Keratinocyte (primary cell): ENCODE measurements around the gene COL11A2. TPM values are rescaled to one million over a fixed set of nuclear protein-coding genes. Genes with fewer than 3 reads are reported as not detected.

Experiments
- DNase-seq: peaks from one replicate; pipeline ENCODE4 v3.0.0-alpha.2; 2011; ENCODE audit warnings: low read depth, missing footprints, low spot score
- FAIRE-seq: peaks from 2 replicates; lab custom pipeline; 2011; peaks lifted over from hg19 to GRCh38; lab: Jason Lieb, UNC
- H2AFZ ChIP-seq: 2 replicates; pipeline ENCODE4 v1.6.0; 2012; ENCODE audit warnings: low read length, control low read depth, inconsistent platforms; ENCODE audit not compliant: control insufficient read depth
- H3K27ac ChIP-seq: 2 replicates; pipeline ENCODE4 v1.5.1; 2011; ENCODE audit warnings: low read length; ENCODE audit not compliant: control insufficient read depth, insufficient read depth
- H3K27me3 ChIP-seq: 3 replicates; pipeline ENCODE4 v1.6.0; 2011; ENCODE audit warnings: low read length; ENCODE audit not compliant: control insufficient read depth, insufficient read depth; ENCODE audit errors: extremely low read depth
- H3K36me3 ChIP-seq, 2 experiments: 2 replicates in 1 of 2; 3 replicates in 1 of 2; pipeline ENCODE4 v1.5.1; 2011; ENCODE audit warnings: low read length in 2 of 2, mild to moderate bottlenecking in 1 of 2; ENCODE audit not compliant: control insufficient read depth in 2 of 2, insufficient read depth in 2 of 2; ENCODE audit errors: extremely low read depth in 1 of 2
- H3K4me1 ChIP-seq: 3 replicates; pipeline ENCODE4 v1.5.1; 2011; ENCODE audit warnings: low read length; ENCODE audit not compliant: control insufficient read depth, insufficient read depth; ENCODE audit errors: extremely low read depth
- H3K4me2 ChIP-seq: 3 replicates; pipeline ENCODE4 v1.6.0; 2011; ENCODE audit warnings: low read depth, low read length; ENCODE audit not compliant: control insufficient read depth, insufficient read depth; ENCODE audit errors: extremely low read depth
- H3K4me3 ChIP-seq, 3 experiments: fragments of 200-600 bp in 1 of 3; sonication (generic) in 1 of 3; 2 replicates in 2 of 3; 3 replicates in 1 of 3; pipeline ENCODE4 v1.5.1; 2011 to 2016; ENCODE audit warnings: low read length in 3 of 3, mild to moderate bottlenecking in 3 of 3, control low read depth in 2 of 3, inconsistent platforms in 1 of 3, low read depth in 1 of 3, mixed read lengths in 1 of 3, mixed run types in 1 of 3, moderate library complexity in 1 of 3; ENCODE audit not compliant: control insufficient read depth in 2 of 3, insufficient read depth in 2 of 3; ENCODE audit errors: extremely low read depth in 1 of 3
- H3K79me2 ChIP-seq: 2 replicates; pipeline ENCODE4 v1.6.0; 2012; ENCODE audit warnings: low read length; ENCODE audit not compliant: control insufficient read depth, insufficient read depth
- H3K9ac ChIP-seq: 3 replicates; pipeline ENCODE4 v1.6.0; 2011; ENCODE audit warnings: low read length; ENCODE audit not compliant: control insufficient read depth, insufficient read depth; ENCODE audit errors: extremely low read depth
- H3K9me1 ChIP-seq: 3 replicates; pipeline ENCODE4 v1.6.0; 2011; ENCODE audit warnings: low read length; ENCODE audit not compliant: control insufficient read depth, insufficient read depth; ENCODE audit errors: extremely low read depth
- H3K9me3 ChIP-seq: 2 replicates; pipeline ENCODE4 v1.5.1; 2012; ENCODE audit warnings: low read depth, low read length; ENCODE audit not compliant: control insufficient read depth
- H4K20me1 ChIP-seq: 3 replicates; pipeline ENCODE4 v1.6.0; 2011; ENCODE audit warnings: low read length; ENCODE audit not compliant: control insufficient read depth, insufficient read depth; ENCODE audit errors: extremely low read depth
- EZH2 ChIP-seq: IDR thresholded peaks from one replicate; pipeline ENCODE4 v1.6.1; 2012; ENCODE audit warnings: inconsistent platforms, mild to moderate bottlenecking, low read length, moderate library complexity
- dilution Hi-C: fragments of 300-500 bp; cut with MboI; formaldehyde crosslinking; loops from one replicate; pipeline ENCODE4 v1.7.0; 2020; ENCODE audit warnings: low sequenced_read_pairs; ENCODE audit not compliant: extremely low pct_ligation_motif_present
- polyA plus RNA-seq, 5 experiments: library from polyadenylated mRNA; depleted of rRNA in 3 of 5; stranded (reverse) in 3 of 5; stranded (forward) in 1 of 5; unstranded in 1 of 5; fragments of >200 nt; gene quantifications; 1 replicate in 1 of 5; 2 replicates in 3 of 5; 3 replicates in 1 of 5; pipeline versions ENCODE4 v1.2.1 to v1.2.3, GENCODE V29; 2011 to 2012; ENCODE audit warnings: missing spikeins in 2 of 5, low read depth in 1 of 5, low replicate concordance in 1 of 5
- TF ChIP-seq, protein P1 (sequence below), 3 experiments: IDR thresholded peaks in 1 of 3; conservative IDR thresholded peaks in 1 of 3; optimal IDR thresholded peaks in 1 of 3; 2 replicates in 2 of 3; 3 replicates in 1 of 3; pipeline versions ENCODE3 to v1.5.1; 2011; ENCODE audit warnings: low read length in 3 of 3, mild to moderate bottlenecking in 3 of 3, moderate library complexity in 2 of 3, control low read depth in 1 of 3, inconsistent platforms in 1 of 3; ENCODE audit not compliant: insufficient read depth in 2 of 3; ENCODE audit errors: extremely low read depth in 1 of 3

COL11A2 gene
- polyA plus RNA-seq, 1 donor (not counting 4 experiments of a cell fraction or from before 2014, with no cell fraction given), result 0.08 TPM

DNA sequence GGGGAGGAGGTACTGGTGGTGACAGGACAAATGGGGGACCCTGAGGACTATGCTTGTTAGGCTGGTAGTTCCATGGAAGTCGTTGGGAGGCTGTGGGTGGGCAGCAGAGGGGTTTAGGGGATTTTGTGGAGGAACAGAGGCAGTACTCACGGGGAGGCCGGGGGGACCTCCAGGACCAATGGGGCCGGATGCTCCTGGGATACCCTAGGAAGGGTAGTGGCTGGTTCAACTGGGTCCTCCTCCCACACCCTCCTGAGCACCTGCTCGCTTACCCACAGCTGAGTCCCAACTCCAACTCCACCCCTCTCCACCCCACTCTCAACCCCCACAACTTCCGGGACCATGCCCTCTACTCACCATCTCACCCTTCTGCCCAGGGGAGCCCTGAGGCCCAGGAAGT is 25.9 kb downstream of the COL11A2 start:
- H2AFZ ChIP-seq, result no peak overlapping the region
- no peaks in the 10 kb centered on the region for H3K36me3 ChIP-seq
- DNase-seq (no peak), FAIRE-seq (no peak)
- TF ChIP-seq EZH2, result no peak
- TF ChIP-seq, protein P1, sequence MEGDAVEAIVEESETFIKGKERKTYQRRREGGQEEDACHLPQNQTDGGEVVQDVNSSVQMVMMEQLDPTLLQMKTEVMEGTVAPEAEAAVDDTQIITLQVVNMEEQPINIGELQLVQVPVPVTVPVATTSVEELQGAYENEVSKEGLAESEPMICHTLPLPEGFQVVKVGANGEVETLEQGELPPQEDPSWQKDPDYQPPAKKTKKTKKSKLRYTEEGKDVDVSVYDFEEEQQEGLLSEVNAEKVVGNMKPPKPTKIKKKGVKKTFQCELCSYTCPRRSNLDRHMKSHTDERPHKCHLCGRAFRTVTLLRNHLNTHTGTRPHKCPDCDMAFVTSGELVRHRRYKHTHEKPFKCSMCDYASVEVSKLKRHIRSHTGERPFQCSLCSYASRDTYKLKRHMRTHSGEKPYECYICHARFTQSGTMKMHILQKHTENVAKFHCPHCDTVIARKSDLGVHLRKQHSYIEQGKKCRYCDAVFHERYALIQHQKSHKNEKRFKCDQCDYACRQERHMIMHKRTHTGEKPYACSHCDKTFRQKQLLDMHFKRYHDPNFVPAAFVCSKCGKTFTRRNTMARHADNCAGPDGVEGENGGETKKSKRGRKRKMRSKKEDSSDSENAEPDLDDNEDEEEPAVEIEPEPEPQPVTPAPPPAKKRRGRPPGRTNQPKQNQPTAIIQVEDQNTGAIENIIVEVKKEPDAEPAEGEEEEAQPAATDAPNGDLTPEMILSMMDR (optimal IDR thresholded peaks at IDR 0.05 in 1 of 3, IDR thresholded peaks at IDR 0.05 in 1 of 3, conservative IDR thresholded peaks at IDR 0.05 in 1 of 3; ENCODE audit: extremely low read depth in 1 of 3, insufficient read depth in 2 of 3, low read length in 3 of 3), result no peak
- H3K4me3 ChIP-seq, result no peak overlapping the region
- H3K27me3 ChIP-seq, result peaks cover 7% of the 10 kb centered on the region
- no peaks in the 10 kb centered on the region for H3K9me1 ChIP-seq
- no peak overlapping the region for H3K9ac ChIP-seq
- H3K4me2 ChIP-seq, result no peak overlapping the region
- no peaks in the 10 kb centered on the region for H3K9me3 ChIP-seq
- H4K20me1 ChIP-seq, result no peaks in the 10 kb centered on the region
- H3K4me1 ChIP-seq, result peaks cover 11% of the 10 kb centered on the region
- dilution Hi-C loops, result no loop called here
- H3K79me2 ChIP-seq, result no peaks in the 10 kb centered on the region
- no peak overlapping the region for H3K27ac ChIP-seq

DNA sequence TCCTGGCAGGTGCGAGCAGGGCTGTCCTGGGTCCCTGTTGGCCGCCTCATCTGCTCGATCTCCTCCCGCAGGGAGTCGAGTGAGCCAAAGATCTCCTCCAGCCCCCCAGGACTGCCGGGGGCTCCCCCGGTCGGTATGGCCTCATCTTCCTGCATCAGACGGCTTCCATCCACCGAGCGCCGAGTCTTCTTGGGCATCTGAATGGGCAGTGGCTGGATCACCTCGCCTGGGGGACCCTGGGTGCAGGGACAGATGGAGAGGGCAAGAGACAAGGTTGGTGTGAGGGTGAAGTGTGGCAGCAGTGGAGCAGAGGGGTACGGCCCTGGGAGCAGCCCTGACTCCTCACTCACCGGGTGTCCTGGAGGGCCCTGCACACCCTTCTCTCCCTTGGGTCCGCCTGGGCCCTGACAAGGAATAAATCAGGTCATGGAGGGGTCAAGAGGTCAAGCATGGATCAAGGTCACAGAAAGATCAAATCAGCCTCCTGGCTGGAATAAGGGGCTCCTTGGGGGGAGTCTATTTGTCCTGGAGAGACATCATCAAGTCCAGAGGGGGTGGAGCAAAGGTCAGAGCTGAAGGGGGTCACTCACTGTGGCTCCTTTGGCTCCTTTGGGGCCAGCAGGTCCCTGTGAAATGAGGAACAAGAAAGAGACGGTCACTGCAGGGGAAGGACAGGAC is 26.5 kb downstream of the COL11A2 start:
- DNase-seq, result no peak
- no peak overlapping the region for H3K9ac ChIP-seq
- H3K4me2 ChIP-seq, result no peak overlapping the region
- H3K9me1 ChIP-seq, result no peaks in the 10 kb centered on the region
- dilution Hi-C loops, result no loop called here
- no peak overlapping the region for H3K4me3 ChIP-seq
- TF ChIP-seq, protein P1 (optimal IDR thresholded peaks at IDR 0.05 in 1 of 3, IDR thresholded peaks at IDR 0.05 in 1 of 3, conservative IDR thresholded peaks at IDR 0.05 in 1 of 3; ENCODE audit: extremely low read depth in 1 of 3, insufficient read depth in 2 of 3, low read length in 3 of 3), result no peak
- no peak for TF ChIP-seq EZH2
- H2AFZ ChIP-seq, result no peak overlapping the region
- H3K4me1 ChIP-seq, result peaks cover 11% of the 10 kb centered on the region
- H3K27me3 ChIP-seq, result peaks cover 7% of the 10 kb centered on the region
- FAIRE-seq, result no peak
- no peaks in the 10 kb centered on the region for H3K79me2 ChIP-seq
- H3K9me3 ChIP-seq, result no peaks in the 10 kb centered on the region
- H3K36me3 ChIP-seq, result no peaks in the 10 kb centered on the region
- H4K20me1 ChIP-seq, result no peaks in the 10 kb centered on the region
- no peak overlapping the region for H3K27ac ChIP-seq
